ENCODE data around the gene UGT2B7. TPM values are rescaled to one million over a fixed set of nuclear protein-coding genes. Genes with fewer than 3 reads are reported as not detected.

The UGT2B7 gene
- total RNA-seq, 1 donor from 2014 or later: not detected

- ATAC-seq (ENCODE audit: low read depth): no peak
- no peak overlapping the region for H3K4me3 Mint-ChIP-seq
- H3K27me3 Mint-ChIP-seq: no peaks in the 10 kb centered on the region
- no peak overlapping the region for H3K27ac Mint-ChIP-seq
- no peaks in the 10 kb centered on the region for H3K36me3 Mint-ChIP-seq (ENCODE audit: low read depth)
- no peaks in the 10 kb centered on the region for H3K4me1 Mint-ChIP-seq
- intact Hi-C loops (cut with micrococcal nuclease): no loop called here
- ChIA-PET CTCF (no interaction called here), POLR2A (no interaction called here)
- H3K9me3 Mint-ChIP-seq: peaks cover 7% of the 10 kb centered on the region
- no peak for TF ChIP-seq CTCF (IDR thresholded peaks at IDR 0.05)
- no peak for DNase-seq
Measured at GRCh38 chr4:69089388-69089787, 6.9 kb upstream of the UGT2B7 start.

GRCh38 chr4:69092190-69092589 is 4.1 kb upstream of the UGT2B7 start:
- H3K4me3 Mint-ChIP-seq: no peak overlapping the region
- ATAC-seq (ENCODE audit: low read depth) (no peak), DNase-seq (no peak)
- TF ChIP-seq CTCF (IDR thresholded peaks at IDR 0.05): no peak
- intact Hi-C loops (cut with micrococcal nuclease): no loop called here
- ChIA-PET POLR2A (no interaction called here), CTCF (no interaction called here)
- no peaks in the 10 kb centered on the region for H3K27me3 Mint-ChIP-seq
- H3K9me3 Mint-ChIP-seq: peaks cover 7% of the 10 kb centered on the region
- no peaks in the 10 kb centered on the region for H3K36me3 Mint-ChIP-seq (ENCODE audit: low read depth)
- H3K4me1 Mint-ChIP-seq: no peaks in the 10 kb centered on the region
- no peak overlapping the region for H3K27ac Mint-ChIP-seq

GRCh38 chr4:69092980-69093568 is 3.2 kb upstream of the UGT2B7 start:
- CTCF ChIA-PET: no interaction called here
- intact Hi-C loops (cut with micrococcal nuclease): no loop called here
- no peak overlapping the region for H3K4me3 Mint-ChIP-seq
- H3K9me3 Mint-ChIP-seq: peaks cover 5% of the 10 kb centered on the region
- no peaks in the 10 kb centered on the region for H3K27me3 Mint-ChIP-seq
- H3K27ac Mint-ChIP-seq: no peak overlapping the region
- POLR2A ChIA-PET: no interaction called here
- no peaks in the 10 kb centered on the region for H3K36me3 Mint-ChIP-seq (ENCODE audit: low read depth)
- no peaks in the 10 kb centered on the region for H3K4me1 Mint-ChIP-seq
- ATAC-seq (ENCODE audit: low read depth): no peak
- no peak for DNase-seq
- no peak for TF ChIP-seq CTCF (IDR thresholded peaks at IDR 0.05)

GRCh38 chr4:69093681-69094080 is 2.6 kb upstream of the UGT2B7 start:
- no peak for TF ChIP-seq CTCF (IDR thresholded peaks at IDR 0.05)
- Mint-ChIP-seq H3K27ac (no peak overlapping the region), H3K36me3 (ENCODE audit: low read depth) (no peaks in the 10 kb centered on the region), H3K4me1 (no peaks in the 10 kb centered on the region), H3K4me3 (no peak overlapping the region), H3K9me3 (peaks cover under 1% of the 10 kb centered on the region), H3K27me3 (no peaks in the 10 kb centered on the region)
- CTCF ChIA-PET: no interaction called here
- no peak for ATAC-seq (ENCODE audit: low read depth)
- DNase-seq: no peak
- intact Hi-C loops (cut with micrococcal nuclease): no loop called here
- POLR2A ChIA-PET: no interaction called here

GRCh38 chr4:69095301-69095731 is 958 bp upstream of the UGT2B7 start:
- DNase-seq (no peak), ATAC-seq (ENCODE audit: low read depth) (no peak)
- ChIA-PET POLR2A (no interaction called here), CTCF (no interaction called here)
- Mint-ChIP-seq H3K27me3 (no peaks in the 10 kb centered on the region), H3K27ac (no peak overlapping the region), H3K9me3 (no peaks in the 10 kb centered on the region), H3K4me3 (no peak overlapping the region), H3K36me3 (ENCODE audit: low read depth) (no peaks in the 10 kb centered on the region), H3K4me1 (no peaks in the 10 kb centered on the region)
- no peak for TF ChIP-seq CTCF (IDR thresholded peaks at IDR 0.05)
- intact Hi-C loops (cut with micrococcal nuclease): no loop called here
